Measurements from ENCODE around the gene ZPBP2. TPM values are rescaled to one million over a fixed set of nuclear protein-coding genes. Genes with fewer than 3 reads are reported as not detected.

Gene ZPBP2
- total and polyA plus RNA-seq, 2 of the 13 experiments (the other 11 are each of a cell fraction or from before 2014, with no cell fraction given): not detected

DNA sequence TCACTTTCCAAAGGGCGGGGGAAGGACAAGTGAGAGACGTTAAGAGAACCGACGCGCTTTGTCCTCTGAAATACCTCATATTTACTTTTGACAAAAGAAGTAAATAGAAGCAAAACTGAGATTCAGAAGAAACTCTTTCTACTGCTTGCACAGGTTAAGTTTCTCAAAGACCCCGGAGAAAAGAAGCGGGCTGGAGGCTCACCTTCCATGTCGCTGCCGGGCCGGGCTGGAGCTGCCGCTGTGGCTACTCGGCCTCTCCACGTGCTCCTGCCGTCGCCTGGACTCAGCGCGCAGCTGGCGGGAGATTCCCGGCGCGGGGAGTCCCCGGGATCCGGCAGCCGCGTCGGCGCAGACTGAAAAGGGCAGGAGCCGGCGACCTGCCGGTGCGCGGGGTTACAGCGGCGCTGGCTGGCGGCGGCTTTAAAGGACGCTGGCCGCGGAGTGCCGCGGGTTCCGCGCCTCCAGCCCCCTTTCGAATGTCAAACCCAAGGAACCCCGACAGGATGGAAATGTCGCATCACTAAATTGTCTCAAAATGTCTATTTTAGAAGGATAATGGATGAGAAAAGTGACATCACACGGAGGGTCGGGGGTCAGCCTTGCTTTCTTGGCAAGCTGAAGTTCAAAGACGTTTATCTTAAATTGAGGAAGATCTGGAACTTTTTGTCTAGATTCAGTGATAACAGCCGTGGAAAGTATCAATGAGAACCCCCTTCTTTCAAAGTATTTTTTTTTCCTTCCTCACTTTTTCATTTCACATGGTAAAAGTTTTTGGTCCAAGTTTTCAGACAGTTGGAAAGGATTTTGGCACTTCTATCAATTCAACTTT is 3.9 kb upstream of the ZPBP2 start, which contains the start of gene IKZF3 (continued):
- TF ChIP-seq, protein P1, sequence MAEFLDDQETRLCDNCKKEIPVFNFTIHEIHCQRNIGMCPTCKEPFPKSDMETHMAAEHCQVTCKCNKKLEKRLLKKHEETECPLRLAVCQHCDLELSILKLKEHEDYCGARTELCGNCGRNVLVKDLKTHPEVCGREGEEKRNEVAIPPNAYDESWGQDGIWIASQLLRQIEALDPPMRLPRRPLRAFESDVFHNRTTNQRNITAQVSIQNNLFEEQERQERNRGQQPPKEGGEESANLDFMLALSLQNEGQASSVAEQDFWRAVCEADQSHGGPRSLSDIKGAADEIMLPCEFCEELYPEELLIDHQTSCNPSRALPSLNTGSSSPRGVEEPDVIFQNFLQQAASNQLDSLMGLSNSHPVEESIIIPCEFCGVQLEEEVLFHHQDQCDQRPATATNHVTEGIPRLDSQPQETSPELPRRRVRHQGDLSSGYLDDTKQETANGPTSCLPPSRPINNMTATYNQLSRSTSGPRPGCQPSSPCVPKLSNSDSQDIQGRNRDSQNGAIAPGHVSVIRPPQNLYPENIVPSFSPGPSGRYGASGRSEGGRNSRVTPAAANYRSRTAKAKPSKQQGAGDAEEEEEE (CRISPR knock-in tag; IDR thresholded peaks at IDR 0.05; ENCODE audit: borderline replicate concordance): no peak
- TF ChIP-seq MIXL1 (CRISPR knock-in tag; IDR thresholded peaks at IDR 0.05) (peak; percentile 86), ZNF773 (CRISPR knock-in tag; IDR thresholded peaks at IDR 0.05; ENCODE audit: borderline replicate concordance) (peak; percentile 98; the same call in 1 of the 2 replicates), NR2F6 (IDR thresholded peaks at IDR 0.05) (no peak), NR2F6 (CRISPR knock-in tag; IDR thresholded peaks at IDR 0.05) (peak; percentile 68), ZNF562 (CRISPR knock-in tag; IDR thresholded peaks at IDR 0.05; ENCODE audit: borderline replicate concordance) (peak; percentile 74; the same call in 1 of the 2 replicates), SNAI1 (CRISPR knock-in tag; IDR thresholded peaks at IDR 0.05; ENCODE audit: borderline replicate concordance) (peak; percentile 86; the same call in 1 of the 2 replicates), ZNF570 (CRISPR knock-in tag; IDR thresholded peaks at IDR 0.05; ENCODE audit: borderline replicate concordance) (0 out of 2 replicates have a peak, but pooled peaks have one; percentile 74), HNRNPUL1 (IDR thresholded peaks at IDR 0.05; ENCODE audit: low read depth, low read length) (no peak), SMYD3 (CRISPR knock-in tag; IDR thresholded peaks at IDR 0.05) (peak; percentile 96), REL (CRISPR knock-in tag; conservative IDR thresholded peaks at IDR 0.05) (peak; percentile 94), NR1H2 (CRISPR knock-in tag; IDR thresholded peaks at IDR 0.05; ENCODE audit: borderline replicate concordance, low read depth) (peak; percentile 80; the same call in 1 of the 2 replicates), ZNF788 (CRISPR knock-in tag; IDR thresholded peaks at IDR 0.05; ENCODE audit: borderline replicate concordance) (peak; percentile 75; the same call in 1 of the 2 replicates), KLF15 (CRISPR knock-in tag; IDR thresholded peaks at IDR 0.05; ENCODE audit: borderline replicate concordance) (peak; percentile 92)
- TF ChIP-seq, protein P2, sequence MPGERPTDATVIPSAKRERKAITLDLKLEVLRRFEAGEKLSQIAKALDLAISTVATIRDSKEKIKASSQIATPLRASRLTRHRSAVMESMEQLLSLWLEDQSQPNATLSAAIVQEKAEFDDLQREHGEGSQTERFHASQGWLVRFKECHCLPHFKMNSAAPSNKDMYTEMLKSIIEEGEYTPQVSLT (CRISPR knock-in tag; IDR thresholded peaks at IDR 0.05; ENCODE audit: borderline replicate concordance, low read depth): peak; percentile 96; the same call in 1 of the 2 replicates
- TF ChIP-seq, protein P3, sequence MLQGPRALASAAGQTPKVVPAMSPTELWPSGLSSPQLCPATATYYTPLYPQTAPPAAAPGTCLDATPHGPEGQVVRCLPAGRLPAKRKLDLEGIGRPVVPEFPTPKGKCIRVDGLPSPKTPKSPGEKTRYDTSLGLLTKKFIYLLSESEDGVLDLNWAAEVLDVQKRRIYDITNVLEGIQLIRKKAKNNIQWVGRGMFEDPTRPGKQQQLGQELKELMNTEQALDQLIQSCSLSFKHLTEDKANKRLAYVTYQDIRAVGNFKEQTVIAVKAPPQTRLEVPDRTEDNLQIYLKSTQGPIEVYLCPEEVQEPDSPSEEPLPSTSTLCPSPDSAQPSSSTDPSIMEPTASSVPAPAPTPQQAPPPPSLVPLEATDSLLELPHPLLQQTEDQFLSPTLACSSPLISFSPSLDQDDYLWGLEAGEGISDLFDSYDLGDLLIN (CRISPR knock-in tag; IDR thresholded peaks at IDR 0.05; ENCODE audit: borderline replicate concordance): peak; percentile 96; the same call in 1 of the 2 replicates
- TF ChIP-seq, protein P4, sequence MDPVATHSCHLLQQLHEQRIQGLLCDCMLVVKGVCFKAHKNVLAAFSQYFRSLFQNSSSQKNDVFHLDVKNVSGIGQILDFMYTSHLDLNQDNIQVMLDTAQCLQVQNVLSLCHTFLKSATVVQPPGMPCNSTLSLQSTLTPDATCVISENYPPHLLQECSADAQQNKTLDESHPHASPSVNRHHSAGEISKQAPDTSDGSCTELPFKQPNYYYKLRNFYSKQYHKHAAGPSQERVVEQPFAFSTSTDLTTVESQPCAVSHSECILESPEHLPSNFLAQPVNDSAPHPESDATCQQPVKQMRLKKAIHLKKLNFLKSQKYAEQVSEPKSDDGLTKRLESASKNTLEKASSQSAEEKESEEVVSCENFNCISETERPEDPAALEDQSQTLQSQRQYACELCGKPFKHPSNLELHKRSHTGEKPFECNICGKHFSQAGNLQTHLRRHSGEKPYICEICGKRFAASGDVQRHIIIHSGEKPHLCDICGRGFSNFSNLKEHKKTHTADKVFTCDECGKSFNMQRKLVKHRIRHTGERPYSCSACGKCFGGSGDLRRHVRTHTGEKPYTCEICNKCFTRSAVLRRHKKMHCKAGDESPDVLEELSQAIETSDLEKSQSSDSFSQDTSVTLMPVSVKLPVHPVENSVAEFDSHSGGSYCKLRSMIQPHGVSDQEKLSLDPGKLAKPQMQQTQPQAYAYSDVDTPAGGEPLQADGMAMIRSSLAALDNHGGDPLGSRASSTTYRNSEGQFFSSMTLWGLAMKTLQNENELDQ (CRISPR knock-in tag; IDR thresholded peaks at IDR 0.05; ENCODE audit: borderline replicate concordance): no peak
- TF ChIP-seq, protein P5, sequence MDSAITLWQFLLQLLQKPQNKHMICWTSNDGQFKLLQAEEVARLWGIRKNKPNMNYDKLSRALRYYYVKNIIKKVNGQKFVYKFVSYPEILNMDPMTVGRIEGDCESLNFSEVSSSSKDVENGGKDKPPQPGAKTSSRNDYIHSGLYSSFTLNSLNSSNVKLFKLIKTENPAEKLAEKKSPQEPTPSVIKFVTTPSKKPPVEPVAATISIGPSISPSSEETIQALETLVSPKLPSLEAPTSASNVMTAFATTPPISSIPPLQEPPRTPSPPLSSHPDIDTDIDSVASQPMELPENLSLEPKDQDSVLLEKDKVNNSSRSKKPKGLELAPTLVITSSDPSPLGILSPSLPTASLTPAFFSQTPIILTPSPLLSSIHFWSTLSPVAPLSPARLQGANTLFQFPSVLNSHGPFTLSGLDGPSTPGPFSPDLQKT (CRISPR knock-in tag; IDR thresholded peaks at IDR 0.05; ENCODE audit: borderline replicate concordance): peak; percentile 62; the same call in 1 of the 2 replicates
- TF ChIP-seq, protein P6, sequence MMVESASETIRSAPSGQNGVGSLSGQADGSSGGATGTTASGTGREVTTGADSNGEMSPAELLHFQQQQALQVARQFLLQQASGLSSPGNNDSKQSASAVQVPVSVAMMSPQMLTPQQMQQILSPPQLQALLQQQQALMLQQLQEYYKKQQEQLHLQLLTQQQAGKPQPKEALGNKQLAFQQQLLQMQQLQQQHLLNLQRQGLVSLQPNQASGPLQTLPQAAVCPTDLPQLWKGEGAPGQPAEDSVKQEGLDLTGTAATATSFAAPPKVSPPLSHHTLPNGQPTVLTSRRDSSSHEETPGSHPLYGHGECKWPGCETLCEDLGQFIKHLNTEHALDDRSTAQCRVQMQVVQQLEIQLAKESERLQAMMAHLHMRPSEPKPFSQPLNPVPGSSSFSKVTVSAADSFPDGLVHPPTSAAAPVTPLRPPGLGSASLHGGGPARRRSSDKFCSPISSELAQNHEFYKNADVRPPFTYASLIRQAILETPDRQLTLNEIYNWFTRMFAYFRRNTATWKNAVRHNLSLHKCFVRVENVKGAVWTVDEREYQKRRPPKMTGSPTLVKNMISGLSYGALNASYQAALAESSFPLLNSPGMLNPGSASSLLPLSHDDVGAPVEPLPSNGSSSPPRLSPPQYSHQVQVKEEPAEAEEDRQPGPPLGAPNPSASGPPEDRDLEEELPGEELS (CRISPR knock-in tag; IDR thresholded peaks at IDR 0.05): peak; percentile 63; the same call in 1 of the 2 replicates
